ENCODE results near the gene REN.

Gene REN

GRCh38 chr1:204152310-204153044, 13.7 kb downstream of the REN start:
- DNase-seq = no peak

GRCh38 chr1:204151552-204152309, 14.4 kb downstream of the REN start, which contains the start of gene ETNK2:
Gene ETNK2, minus strand, starts transcription at chr1:204152044. Its CDS starts 192 bp downstream, at chr1:204151852.
- DNase-seq = no peak

GRCh38 chr1:204150702-204151551, 15.2 kb downstream of the REN start:
- no peak for DNase-seq

GRCh38 chr1:204149635-204150565, 16.2 kb downstream of the REN start:
- no peak for DNase-seq

- DNase-seq = no peak
Measured at GRCh38 chr1:204149107-204149506, 17.0 kb downstream of the REN start.

- DNase-seq = no peak
Measured at GRCh38 chr1:204147406-204148383, 18.4 kb downstream of the REN start.

- DNase-seq = no peak
Measured at GRCh38 chr1:204146965-204147364, 19.2 kb downstream of the REN start.

- DNase-seq = no peak
Measured at GRCh38 chr1:204146309-204146708, 19.8 kb downstream of the REN start.

GRCh38 chr1:204145033-204145504, 21.1 kb downstream of the REN start:
- DNase-seq = no peak

GRCh38 chr1:204143276-204144041, 22.7 kb downstream of the REN start:
- DNase-seq = no peak

GRCh38 chr1:204142032-204142974, 23.8 kb downstream of the REN start:
- DNase-seq = no peak

- no peak for DNase-seq
Measured at GRCh38 chr1:204141131-204141530, 25.0 kb downstream of the REN start.

GRCh38 chr1:204139952-204140351, 26.2 kb downstream of the REN start:
- DNase-seq = no peak

GRCh38 chr1:204139088-204139487, 27.0 kb downstream of the REN start:
- DNase-seq = no peak

- DNase-seq = no peak
Measured at GRCh38 chr1:204136814-204137213, 29.3 kb downstream of the REN start.

- no peak for DNase-seq
Measured at GRCh38 chr1:204134103-204134502, 32.0 kb downstream of the REN start.

GRCh38 chr1:204132718-204133117, 33.4 kb downstream of the REN start:
- DNase-seq = no peak

- no peak for DNase-seq
Measured at GRCh38 chr1:204131978-204132377, 34.2 kb downstream of the REN start.

Measured in activated CD4-positive, alpha-beta T cell treated with anti-CD3 and anti-CD28 coated beads, Interleukin-2, Interleukin-6, amounts not matched to agents 100 ng/mL and 50 ng/mL, durations not matched to agents 16 hours and 8 hours (primary cell).